HG03139 (cell line): ENCODE results near the gene CPSF2.
"Not testable (repeated sequence)": the region's sequence is repeated elsewhere in the genome, so short reads cannot be mapped to it uniquely, and the experiment has no call there.

Source experiments
- ATAC-seq: cut with Tn5 transposase; IDR thresholded peaks from one replicate; pipeline ENCODE4 v1.9.1; 2021; ENCODE audit not compliant: unreplicated experiment

The CPSF2 gene

GRCh38 chr14:92154283-92154942 is 32.6 kb downstream of the CPSF2 start:
- no peak for ATAC-seq

- no peak for ATAC-seq
Observed at GRCh38 chr14:92160619-92161018, 38.9 kb downstream of the CPSF2 start.

- no peak for ATAC-seq
Observed at GRCh38 chr14:92161521-92161920, 39.8 kb downstream of the CPSF2 start.

- ATAC-seq, result no peak
Observed at GRCh38 chr14:92164958-92165357, 43.2 kb downstream of the CPSF2 start.

- ATAC-seq, result no peak
Observed at GRCh38 chr14:92173668-92174067, 51.9 kb downstream of the CPSF2 start.

- ATAC-seq, result no peak
Observed at GRCh38 chr14:92175811-92176210, 54.0 kb downstream of the CPSF2 start.

- no peak for ATAC-seq
Observed at GRCh38 chr14:92176476-92176875, 54.7 kb downstream of the CPSF2 start.

GRCh38 chr14:92179178-92179577 is 57.4 kb downstream of the CPSF2 start:
- ATAC-seq, result not testable (repeated sequence)

- no peak for ATAC-seq
Observed at GRCh38 chr14:92185559-92185958, 63.8 kb downstream of the CPSF2 start.

- not testable (repeated sequence) for ATAC-seq
Observed at GRCh38 chr14:92187616-92188015, 65.8 kb downstream of the CPSF2 start.

GRCh38 chr14:92190768-92191167 is 69.0 kb downstream of the CPSF2 start:
- ATAC-seq, result no peak

- ATAC-seq, result no peak
Observed at GRCh38 chr14:92198804-92199203, 77.0 kb downstream of the CPSF2 start.

GRCh38 chr14:92199763-92200162 is 78.0 kb downstream of the CPSF2 start:
- no peak for ATAC-seq

GRCh38 chr14:92203116-92203515 is 81.3 kb downstream of the CPSF2 start:
- ATAC-seq, result no peak

- no peak for ATAC-seq
Observed at GRCh38 chr14:92204792-92205191, 83.0 kb downstream of the CPSF2 start.

- no peak for ATAC-seq
Observed at GRCh38 chr14:92207012-92207927, 85.5 kb downstream of the CPSF2 start.

GRCh38 chr14:92207928-92208265 is 86.1 kb downstream of the CPSF2 start:
- no peak for ATAC-seq

- no peak for ATAC-seq
Observed at GRCh38 chr14:92209141-92209540, 87.4 kb downstream of the CPSF2 start.

GRCh38 chr14:92213125-92213524 is 91.4 kb downstream of the CPSF2 start:
- ATAC-seq, result not testable (repeated sequence)

GRCh38 chr14:92215579-92215978 is 93.8 kb downstream of the CPSF2 start:
- ATAC-seq, result no peak

- no peak for ATAC-seq
Observed at GRCh38 chr14:92217936-92218335, 96.2 kb downstream of the CPSF2 start.
